Fibroblast of peridontal ligament (primary cell): Measurements from ENCODE around the gene TMA7B.

Experiments
- DNase-seq: peaks from one replicate; pipeline ENCODE4 v3.0.0-alpha.2; 2010; ENCODE audit errors: extremely low read depth

Gene TMA7B

GRCh38 chr22:40001800-40002577, 41.8 kb downstream of the TMA7B start:
- no peak for DNase-seq

- no peak for DNase-seq
These were observed 42.9 kb downstream of the TMA7B start for GRCh38 chr22:40002935-40003715.

- no peak for DNase-seq
These were observed 44.6 kb downstream of the TMA7B start for GRCh38 chr22:40004836-40005235.

- DNase-seq = no peak
These were observed 46.4 kb downstream of the TMA7B start for GRCh38 chr22:40006641-40007040.

GRCh38 chr22:40007853-40008710, 47.9 kb downstream of the TMA7B start:
- DNase-seq = no peak

- no peak for DNase-seq
These were observed 48.6 kb downstream of the TMA7B start for GRCh38 chr22:40008726-40009291.

- no peak for DNase-seq
These were observed 49.1 kb downstream of the TMA7B start for GRCh38 chr22:40009292-40009774.

GRCh38 chr22:40009951-40010671, 49.9 kb downstream of the TMA7B start:
- no peak for DNase-seq

GRCh38 chr22:40010746-40011145, 50.5 kb downstream of the TMA7B start:
- DNase-seq = no peak
